ENCODE measurements around the gene CYB561D1. TPM values are rescaled to one million over a fixed set of nuclear protein-coding genes. Genes with fewer than 3 reads are reported as not detected.

The CYB561D1 gene
- total RNA-seq, 4 donors from 2014 or later: 10.5 to 37.4 (median 17.3) TPM

DNA sequence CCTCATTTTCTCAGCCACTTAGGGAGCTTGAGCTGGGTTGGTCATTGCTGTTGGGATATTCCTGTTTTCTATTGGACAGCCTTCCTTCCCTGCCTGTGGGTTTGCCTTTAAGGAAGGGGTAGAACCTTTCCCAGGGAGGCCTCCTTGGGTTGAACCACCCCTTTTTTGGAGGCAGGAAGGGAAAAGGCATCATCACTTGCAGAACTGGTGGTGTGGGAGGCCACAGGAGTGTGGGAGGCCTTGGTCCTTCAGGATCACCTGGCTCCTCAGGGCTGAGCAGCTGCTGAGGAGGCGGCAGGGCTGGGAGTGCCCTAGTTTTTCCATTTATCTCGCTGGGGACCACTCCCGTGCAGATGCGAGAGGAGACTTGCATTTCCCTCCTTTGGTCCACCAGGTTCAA lies 667 bp upstream of the CYB561D1 start:
- no peaks in the 10 kb centered on the region for H3K9me3 ChIP-seq
- TF ChIP-seq, protein P1, sequence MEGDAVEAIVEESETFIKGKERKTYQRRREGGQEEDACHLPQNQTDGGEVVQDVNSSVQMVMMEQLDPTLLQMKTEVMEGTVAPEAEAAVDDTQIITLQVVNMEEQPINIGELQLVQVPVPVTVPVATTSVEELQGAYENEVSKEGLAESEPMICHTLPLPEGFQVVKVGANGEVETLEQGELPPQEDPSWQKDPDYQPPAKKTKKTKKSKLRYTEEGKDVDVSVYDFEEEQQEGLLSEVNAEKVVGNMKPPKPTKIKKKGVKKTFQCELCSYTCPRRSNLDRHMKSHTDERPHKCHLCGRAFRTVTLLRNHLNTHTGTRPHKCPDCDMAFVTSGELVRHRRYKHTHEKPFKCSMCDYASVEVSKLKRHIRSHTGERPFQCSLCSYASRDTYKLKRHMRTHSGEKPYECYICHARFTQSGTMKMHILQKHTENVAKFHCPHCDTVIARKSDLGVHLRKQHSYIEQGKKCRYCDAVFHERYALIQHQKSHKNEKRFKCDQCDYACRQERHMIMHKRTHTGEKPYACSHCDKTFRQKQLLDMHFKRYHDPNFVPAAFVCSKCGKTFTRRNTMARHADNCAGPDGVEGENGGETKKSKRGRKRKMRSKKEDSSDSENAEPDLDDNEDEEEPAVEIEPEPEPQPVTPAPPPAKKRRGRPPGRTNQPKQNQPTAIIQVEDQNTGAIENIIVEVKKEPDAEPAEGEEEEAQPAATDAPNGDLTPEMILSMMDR (IDR thresholded peaks at IDR 0.05): no peak
- no peak for TF ChIP-seq POLR2AphosphoS5 (IDR thresholded peaks at IDR 0.05)
- no peak for TF ChIP-seq POLR2A (IDR thresholded peaks at IDR 0.05)
- no peak overlapping the region for H3K4me3 ChIP-seq
- peak overlapping the region in 3 of 4 donors; percentile 82 to 90 (median 90) for H3K27ac ChIP-seq
- no peak for DNase-seq
- WGBS, 2 donors (ENCODE audit: low coverage in 1 of 2): 36 to 59% methylated on average over 3 to 4 of the region's 4 CpGs
- H3K4me1 ChIP-seq: peaks cover 6 to 21% (median 16%) of the 10 kb centered on the region in 4 donors
- in situ Hi-C loops (cut with MboI; ENCODE audit: low pct_ligation_motif_present in 1 of 4, low pct_unique_long_range_greater_than_20kb in 1 of 4, low sequenced_read_pairs in 3 of 4) (no loop called here), intact Hi-C loops (cut with DNase I; ENCODE audit: low total_unique reads) (no loop called here)
- no peaks in the 10 kb centered on the region for H3K27me3 ChIP-seq
- no peaks in the 10 kb centered on the region for H3K36me3 ChIP-seq

DNA sequence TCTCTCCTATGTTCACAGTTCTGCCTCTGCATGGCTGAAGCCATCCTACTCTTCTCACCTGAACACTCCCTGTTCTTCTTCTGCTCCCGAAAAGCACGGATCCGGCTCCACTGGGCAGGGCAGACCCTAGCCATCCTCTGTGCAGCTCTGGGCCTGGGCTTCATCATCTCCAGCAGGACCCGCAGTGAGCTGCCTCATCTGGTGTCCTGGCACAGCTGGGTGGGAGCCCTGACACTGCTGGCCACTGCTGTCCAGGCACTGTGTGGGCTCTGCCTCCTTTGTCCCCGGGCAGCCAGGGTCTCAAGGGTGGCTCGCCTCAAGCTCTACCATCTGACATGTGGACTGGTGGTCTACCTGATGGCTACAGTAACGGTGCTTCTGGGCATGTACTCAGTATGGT lies 1.8 kb downstream of the CYB561D1 start:
- no peak overlapping the region for H3K4me3 ChIP-seq
- no peaks in the 10 kb centered on the region for H3K27me3 ChIP-seq
- intact Hi-C loops (cut with DNase I; ENCODE audit: low total_unique reads) (no loop called here), in situ Hi-C loops (cut with MboI; ENCODE audit: low pct_ligation_motif_present in 1 of 4, low pct_unique_long_range_greater_than_20kb in 1 of 4, low sequenced_read_pairs in 3 of 4) (loop anchor here in 2 of 4 donors (5.0 kb wide), 1 partner anchor 37 kb away; no protein-coding TSS in a partner anchor)
- H3K27ac ChIP-seq: no peak overlapping the region
- H3K9me3 ChIP-seq: no peaks in the 10 kb centered on the region
- DNase-seq: no peak
- 95% methylated on average over 7 of the region's 7 CpGs; no CpG with 5 or more reads in 1 of the 2 donors for WGBS, 2 donors (ENCODE audit: low coverage in 1 of 2)
- no peaks in the 10 kb centered on the region for H3K36me3 ChIP-seq
- TF ChIP-seq EP300 (IDR thresholded peaks at IDR 0.05; ENCODE audit: low read depth): no peak
- no peak for TF ChIP-seq POLR2AphosphoS5 (IDR thresholded peaks at IDR 0.05)
- TF ChIP-seq POLR2A (IDR thresholded peaks at IDR 0.05): no peak
- TF ChIP-seq, protein P1 (IDR thresholded peaks at IDR 0.05): no peak
- peaks cover 22 to 36% (median 29%) of the 10 kb centered on the region in 4 donors for H3K4me1 ChIP-seq

DNA sequence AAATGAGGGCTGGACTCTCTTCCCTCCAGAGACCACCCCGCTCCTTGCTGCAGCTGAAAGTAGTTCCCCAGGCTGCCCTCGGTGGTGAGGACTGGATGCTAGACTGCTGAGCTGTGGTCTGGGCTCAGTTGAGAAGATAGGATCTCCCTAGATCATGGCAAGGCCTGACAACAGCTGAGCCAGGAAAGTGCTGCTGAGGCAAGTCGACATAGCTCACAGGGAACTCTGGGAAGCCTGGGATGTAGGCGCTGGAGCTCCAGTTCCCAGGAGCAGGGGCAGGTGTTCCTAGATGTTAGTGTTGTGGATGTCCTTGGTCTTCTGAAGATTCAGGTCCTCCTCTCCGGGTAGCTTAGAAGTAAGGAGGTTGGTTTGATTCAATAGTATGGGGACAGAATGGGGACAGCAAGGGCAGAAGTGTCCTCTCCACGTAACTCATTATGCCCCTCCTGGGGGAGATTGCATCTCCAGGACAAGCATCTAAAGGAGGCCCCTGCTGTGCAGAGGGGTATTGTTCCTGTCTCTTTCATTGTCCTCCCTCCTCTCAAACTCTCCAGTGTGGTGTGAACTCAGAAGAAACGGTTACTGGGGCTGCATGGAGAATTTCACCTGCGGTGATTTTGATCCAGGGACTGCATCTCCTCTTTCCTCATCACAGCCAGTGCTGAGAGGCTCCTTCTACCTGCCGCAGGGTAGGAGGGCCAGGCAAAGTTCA lies 3.7 kb downstream of the CYB561D1 start:
- no peak for DNase-seq
- intact Hi-C loops (cut with DNase I; ENCODE audit: low total_unique reads) (loop anchor here (2.0 kb wide), 1 partner anchor 33 kb away; no protein-coding TSS in a partner anchor), in situ Hi-C loops (cut with MboI; ENCODE audit: low pct_ligation_motif_present in 1 of 4, low pct_unique_long_range_greater_than_20kb in 1 of 4, low sequenced_read_pairs in 3 of 4) (loop anchor here in 2 of 4 donors (5.0 kb wide), 1 partner anchor 35 kb away; no protein-coding TSS in a partner anchor)
- 60 to 62% methylated on average over 3 to 9 of the region's 9 CpGs for WGBS, 2 donors (ENCODE audit: low coverage in 1 of 2)
- no peak overlapping the region for H3K4me3 ChIP-seq
- H3K36me3 ChIP-seq: no peaks in the 10 kb centered on the region
- TF ChIP-seq POLR2AphosphoS5 (IDR thresholded peaks at IDR 0.05) (no peak), EP300 (IDR thresholded peaks at IDR 0.05; ENCODE audit: low read depth) (no peak), POLR2A (IDR thresholded peaks at IDR 0.05) (no peak)
- TF ChIP-seq, protein P1 (IDR thresholded peaks at IDR 0.05): no peak
- no peaks in the 10 kb centered on the region for H3K27me3 ChIP-seq
- no peak overlapping the region for H3K27ac ChIP-seq
- peaks cover 21 to 46% (median 36%) of the 10 kb centered on the region in 4 donors for H3K4me1 ChIP-seq
- no peaks in the 10 kb centered on the region for H3K9me3 ChIP-seq

DNA sequence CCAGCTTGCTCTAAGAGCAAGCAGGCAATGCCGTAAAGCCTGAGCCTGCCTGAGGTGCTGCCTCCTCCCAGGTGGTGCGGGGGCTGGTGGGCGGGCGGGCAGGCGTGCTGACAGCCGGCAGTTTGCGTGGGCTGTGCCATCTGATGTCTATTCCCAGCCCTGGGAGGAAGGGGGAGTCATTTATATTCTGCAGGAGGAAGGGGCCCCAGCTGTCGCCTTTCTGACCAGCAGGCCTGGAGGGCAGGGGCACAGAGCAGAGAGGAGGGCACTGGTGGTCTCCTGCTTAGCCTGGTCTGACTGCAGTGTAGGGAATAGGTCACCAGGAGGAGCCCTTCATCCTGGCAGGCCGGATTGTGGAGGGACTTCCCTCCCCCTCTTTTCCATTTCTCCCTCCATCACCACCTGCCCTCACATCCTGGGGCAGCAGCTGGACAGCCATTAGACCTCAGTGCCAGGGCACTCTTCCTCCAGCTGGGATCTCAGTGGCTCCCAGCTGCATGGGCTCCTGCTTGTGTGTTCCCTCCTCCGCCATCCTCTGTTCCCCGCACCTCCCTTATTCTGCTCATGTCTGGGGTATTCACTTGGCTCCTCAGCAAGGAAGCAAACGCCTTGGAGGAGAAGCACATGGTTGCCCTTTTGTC lies 4.4 kb downstream of the CYB561D1 start:
- Histone ChIP-seq H3K27me3 (no peaks in the 10 kb centered on the region), H3K9me3 (no peaks in the 10 kb centered on the region), H3K4me3 (no peak overlapping the region), H3K27ac (no peak overlapping the region), H3K36me3 (no peaks in the 10 kb centered on the region), H3K4me1 (peaks cover 20 to 46% (median 36%) of the 10 kb centered on the region in 4 donors)
- 67 to 77% methylated on average over 1 to 8 of the region's 12 CpGs for WGBS, 2 donors (ENCODE audit: low coverage in 1 of 2)
- intact Hi-C loops (cut with DNase I; ENCODE audit: low total_unique reads) (loop anchor here (2.0 kb wide), 1 partner anchor 33 kb away; no protein-coding TSS in a partner anchor), in situ Hi-C loops (cut with MboI; ENCODE audit: low pct_ligation_motif_present in 1 of 4, low pct_unique_long_range_greater_than_20kb in 1 of 4, low sequenced_read_pairs in 3 of 4) (loop anchor here in 2 of 4 donors (5.0 kb wide), 1 partner anchor 34 kb away; no protein-coding TSS in a partner anchor)
- DNase-seq: no peak
- no peak for TF ChIP-seq POLR2A (IDR thresholded peaks at IDR 0.05)
- TF ChIP-seq, protein P1 (IDR thresholded peaks at IDR 0.05): peak; percentile 41 to 47 (median 43)
